ENCODE measurements around the gene DNAH10.

The DNAH10 gene

GRCh38 chr12:123749355-123749754 lies 12.7 kb upstream of the DNAH10 start:
- H3K4me1 ChIP-seq (ENCODE audit: insufficient read depth, low read length) = no peaks in the 10 kb centered on the region
- H3K9me3 ChIP-seq (ENCODE audit: insufficient read depth, low read depth, low read length) = no peaks in the 10 kb centered on the region
- H3K27me3 ChIP-seq (ENCODE audit: insufficient read depth, low read length) = no peaks in the 10 kb centered on the region
- no peak overlapping the region for H3K4me3 ChIP-seq (ENCODE audit: low read length)
- no peak overlapping the region for H3K27ac ChIP-seq (ENCODE audit: low read length)
- peaks cover 87% of the 10 kb centered on the region for H3K36me3 ChIP-seq (ENCODE audit: insufficient read depth, low read depth, low read length)
- H3K9ac ChIP-seq (ENCODE audit: low read depth, low read length) = no peak overlapping the region

- Histone ChIP-seq H3K9me3 (ENCODE audit: insufficient read depth, low read depth, low read length) (no peaks in the 10 kb centered on the region), H3K27me3 (ENCODE audit: insufficient read depth, low read length) (no peaks in the 10 kb centered on the region), H3K4me1 (ENCODE audit: insufficient read depth, low read length) (no peaks in the 10 kb centered on the region), H3K4me3 (ENCODE audit: low read length) (no peak overlapping the region), H3K36me3 (ENCODE audit: insufficient read depth, low read depth, low read length) (peaks cover 86% of the 10 kb centered on the region), H3K27ac (ENCODE audit: low read length) (no peak overlapping the region), H3K9ac (ENCODE audit: low read depth, low read length) (no peak overlapping the region)
Observed at GRCh38 chr12:123750159-123750656, 11.9 kb upstream of the DNAH10 start.

GRCh38 chr12:123752046-123752445 lies 10.1 kb upstream of the DNAH10 start:
- no peak overlapping the region for H3K27ac ChIP-seq (ENCODE audit: low read length)
- H3K36me3 ChIP-seq (ENCODE audit: insufficient read depth, low read depth, low read length) = peaks cover 85% of the 10 kb centered on the region
- H3K9me3 ChIP-seq (ENCODE audit: insufficient read depth, low read depth, low read length) = no peaks in the 10 kb centered on the region
- H3K4me3 ChIP-seq (ENCODE audit: low read length) = no peak overlapping the region
- no peak overlapping the region for H3K9ac ChIP-seq (ENCODE audit: low read depth, low read length)
- no peaks in the 10 kb centered on the region for H3K4me1 ChIP-seq (ENCODE audit: insufficient read depth, low read length)
- no peaks in the 10 kb centered on the region for H3K27me3 ChIP-seq (ENCODE audit: insufficient read depth, low read length)

- peaks cover 85% of the 10 kb centered on the region for H3K36me3 ChIP-seq (ENCODE audit: insufficient read depth, low read depth, low read length)
- H3K4me3 ChIP-seq (ENCODE audit: low read length) = no peak overlapping the region
Observed at GRCh38 chr12:123754041-123754772, 7.9 kb upstream of the DNAH10 start.

GRCh38 chr12:123757561-123757960 lies 4.5 kb upstream of the DNAH10 start:
- Histone ChIP-seq H3K27ac (ENCODE audit: low read length) (no peak overlapping the region), H3K27me3 (ENCODE audit: insufficient read depth, low read length) (peaks cover 12% of the 10 kb centered on the region; the same call in 1 of the 2 replicates), H3K36me3 (ENCODE audit: insufficient read depth, low read depth, low read length) (peaks cover 70% of the 10 kb centered on the region), H3K4me1 (ENCODE audit: insufficient read depth, low read length) (no peaks in the 10 kb centered on the region), H3K9ac (ENCODE audit: low read depth, low read length) (no peak overlapping the region), H3K9me3 (ENCODE audit: insufficient read depth, low read depth, low read length) (no peaks in the 10 kb centered on the region), H3K4me3 (ENCODE audit: low read length) (no peak overlapping the region)

More at GRCh38 chr12:123754041-123754772, 7.9 kb upstream of the DNAH10 start:
- H3K9me3 ChIP-seq (ENCODE audit: insufficient read depth, low read depth, low read length) = no peaks in the 10 kb centered on the region
- no peak overlapping the region for H3K9ac ChIP-seq (ENCODE audit: low read depth, low read length)
- H3K27ac ChIP-seq (ENCODE audit: low read length) = no peak overlapping the region
- H3K27me3 ChIP-seq (ENCODE audit: insufficient read depth, low read length) = no peaks in the 10 kb centered on the region
- H3K4me1 ChIP-seq (ENCODE audit: insufficient read depth, low read length) = no peaks in the 10 kb centered on the region

- peaks cover 29% of the 10 kb centered on the region for H3K27me3 ChIP-seq (ENCODE audit: insufficient read depth, low read length)
- H3K36me3 ChIP-seq (ENCODE audit: insufficient read depth, low read depth, low read length) = peaks cover 46% of the 10 kb centered on the region
- H3K27ac ChIP-seq (ENCODE audit: low read length) = no peak overlapping the region
- H3K4me3 ChIP-seq (ENCODE audit: low read length) = no peak overlapping the region
- no peaks in the 10 kb centered on the region for H3K9me3 ChIP-seq (ENCODE audit: insufficient read depth, low read depth, low read length)
- H3K4me1 ChIP-seq (ENCODE audit: insufficient read depth, low read length) = no peaks in the 10 kb centered on the region
- H3K9ac ChIP-seq (ENCODE audit: low read depth, low read length) = no peak overlapping the region
Observed at GRCh38 chr12:123760267-123760938, 1.7 kb upstream of the DNAH10 start.

GRCh38 chr12:123762715-123763052 lies 583 bp downstream of the DNAH10 start:
- H3K4me3 ChIP-seq (ENCODE audit: low read length) = peak overlapping the region; percentile 74
- H3K9ac ChIP-seq (ENCODE audit: low read depth, low read length) = no peak overlapping the region

GRCh38 chr12:123763093-123763492 lies 992 bp downstream of the DNAH10 start:
- peaks cover 25% of the 10 kb centered on the region for H3K36me3 ChIP-seq (ENCODE audit: insufficient read depth, low read depth, low read length)
- no peak overlapping the region for H3K27ac ChIP-seq (ENCODE audit: low read length)
- H3K9me3 ChIP-seq (ENCODE audit: insufficient read depth, low read depth, low read length) = no peaks in the 10 kb centered on the region
- H3K9ac ChIP-seq (ENCODE audit: low read depth, low read length) = no peak overlapping the region
- no peaks in the 10 kb centered on the region for H3K4me1 ChIP-seq (ENCODE audit: insufficient read depth, low read length)
- H3K27me3 ChIP-seq (ENCODE audit: insufficient read depth, low read length) = peaks cover 29% of the 10 kb centered on the region
- peak overlapping the region; percentile 74 for H3K4me3 ChIP-seq (ENCODE audit: low read length)

More at GRCh38 chr12:123762715-123763052, 583 bp downstream of the DNAH10 start:
- Histone ChIP-seq H3K27me3 (ENCODE audit: insufficient read depth, low read length) (peaks cover 29% of the 10 kb centered on the region), H3K36me3 (ENCODE audit: insufficient read depth, low read depth, low read length) (peaks cover 29% of the 10 kb centered on the region), H3K4me1 (ENCODE audit: insufficient read depth, low read length) (no peaks in the 10 kb centered on the region), H3K9me3 (ENCODE audit: insufficient read depth, low read depth, low read length) (no peaks in the 10 kb centered on the region), H3K27ac (ENCODE audit: low read length) (no peak overlapping the region)

- Histone ChIP-seq H3K4me3 (ENCODE audit: low read length) (no peak overlapping the region), H3K9ac (ENCODE audit: low read depth, low read length) (no peak overlapping the region), H3K36me3 (ENCODE audit: insufficient read depth, low read depth, low read length) (peaks cover 15% of the 10 kb centered on the region; the same call in 1 of the 2 replicates), H3K9me3 (ENCODE audit: insufficient read depth, low read depth, low read length) (no peaks in the 10 kb centered on the region), H3K27ac (ENCODE audit: low read length) (no peak overlapping the region), H3K4me1 (ENCODE audit: insufficient read depth, low read length) (no peaks in the 10 kb centered on the region), H3K27me3 (ENCODE audit: insufficient read depth, low read length) (peaks cover 29% of the 10 kb centered on the region)
Observed at GRCh38 chr12:123764109-123764508, 2.0 kb downstream of the DNAH10 start.

- Histone ChIP-seq H3K4me3 (ENCODE audit: low read length) (no peak overlapping the region), H3K4me1 (ENCODE audit: insufficient read depth, low read length) (no peaks in the 10 kb centered on the region), H3K9me3 (ENCODE audit: insufficient read depth, low read depth, low read length) (no peaks in the 10 kb centered on the region), H3K36me3 (ENCODE audit: insufficient read depth, low read depth, low read length) (0 out of 2 replicates have a peak, but pooled peaks cover under 1% of the 10 kb centered on the region), H3K27me3 (ENCODE audit: insufficient read depth, low read length) (peaks cover 29% of the 10 kb centered on the region), H3K27ac (ENCODE audit: low read length) (no peak overlapping the region), H3K9ac (ENCODE audit: low read depth, low read length) (no peak overlapping the region)
Observed at GRCh38 chr12:123765504-123766035, 3.5 kb downstream of the DNAH10 start.

- no peaks in the 10 kb centered on the region for H3K4me1 ChIP-seq (ENCODE audit: insufficient read depth, low read length)
- H3K9me3 ChIP-seq (ENCODE audit: insufficient read depth, low read depth, low read length) = no peaks in the 10 kb centered on the region
- H3K27me3 ChIP-seq (ENCODE audit: insufficient read depth, low read length) = peaks cover 17% of the 10 kb centered on the region
- no peak overlapping the region for H3K9ac ChIP-seq (ENCODE audit: low read depth, low read length)
- no peaks in the 10 kb centered on the region for H3K36me3 ChIP-seq (ENCODE audit: insufficient read depth, low read depth, low read length)
- no peak overlapping the region for H3K27ac ChIP-seq (ENCODE audit: low read length)
- H3K4me3 ChIP-seq (ENCODE audit: low read length) = no peak overlapping the region
Observed at GRCh38 chr12:123767613-123768012, 5.5 kb downstream of the DNAH10 start.

GRCh38 chr12:123771261-123771660 lies 9.2 kb downstream of the DNAH10 start:
- no peaks in the 10 kb centered on the region for H3K36me3 ChIP-seq (ENCODE audit: insufficient read depth, low read depth, low read length)
- H3K27me3 ChIP-seq (ENCODE audit: insufficient read depth, low read length) = no peaks in the 10 kb centered on the region
- no peak overlapping the region for H3K27ac ChIP-seq (ENCODE audit: low read length)
- H3K4me1 ChIP-seq (ENCODE audit: insufficient read depth, low read length) = no peaks in the 10 kb centered on the region
- H3K4me3 ChIP-seq (ENCODE audit: low read length) = no peak overlapping the region
- no peaks in the 10 kb centered on the region for H3K9me3 ChIP-seq (ENCODE audit: insufficient read depth, low read depth, low read length)
- no peak overlapping the region for H3K9ac ChIP-seq (ENCODE audit: low read depth, low read length)
